ENCODE measurements around the gene SFTPA2.
"Not testable (repeated sequence)": the region's sequence is repeated elsewhere in the genome, so short reads cannot be mapped to it uniquely, and the experiment has no call there.

The SFTPA2 gene

DNA sequence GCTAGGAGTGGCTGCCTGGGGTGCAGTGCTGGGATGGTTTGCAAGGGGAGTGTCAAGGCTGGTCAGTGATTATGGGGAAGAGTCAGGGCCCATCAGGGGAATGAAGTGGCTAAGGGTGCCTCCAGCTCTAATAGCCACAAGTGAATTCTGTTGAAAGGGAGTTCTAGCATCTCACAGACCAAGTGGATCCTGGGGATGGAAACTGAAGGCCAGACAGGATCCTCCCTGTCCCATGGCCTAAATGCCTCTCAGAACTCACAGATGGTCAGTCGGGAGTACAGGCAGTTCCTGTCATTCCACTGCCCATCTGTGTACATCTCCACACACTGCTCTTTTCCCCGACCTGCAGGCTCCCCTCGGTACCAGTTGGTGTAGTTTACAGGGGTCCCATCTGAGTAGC, 3.2 kb downstream of the SFTPA2 start:
- DNase-seq: not testable (repeated sequence)

DNA sequence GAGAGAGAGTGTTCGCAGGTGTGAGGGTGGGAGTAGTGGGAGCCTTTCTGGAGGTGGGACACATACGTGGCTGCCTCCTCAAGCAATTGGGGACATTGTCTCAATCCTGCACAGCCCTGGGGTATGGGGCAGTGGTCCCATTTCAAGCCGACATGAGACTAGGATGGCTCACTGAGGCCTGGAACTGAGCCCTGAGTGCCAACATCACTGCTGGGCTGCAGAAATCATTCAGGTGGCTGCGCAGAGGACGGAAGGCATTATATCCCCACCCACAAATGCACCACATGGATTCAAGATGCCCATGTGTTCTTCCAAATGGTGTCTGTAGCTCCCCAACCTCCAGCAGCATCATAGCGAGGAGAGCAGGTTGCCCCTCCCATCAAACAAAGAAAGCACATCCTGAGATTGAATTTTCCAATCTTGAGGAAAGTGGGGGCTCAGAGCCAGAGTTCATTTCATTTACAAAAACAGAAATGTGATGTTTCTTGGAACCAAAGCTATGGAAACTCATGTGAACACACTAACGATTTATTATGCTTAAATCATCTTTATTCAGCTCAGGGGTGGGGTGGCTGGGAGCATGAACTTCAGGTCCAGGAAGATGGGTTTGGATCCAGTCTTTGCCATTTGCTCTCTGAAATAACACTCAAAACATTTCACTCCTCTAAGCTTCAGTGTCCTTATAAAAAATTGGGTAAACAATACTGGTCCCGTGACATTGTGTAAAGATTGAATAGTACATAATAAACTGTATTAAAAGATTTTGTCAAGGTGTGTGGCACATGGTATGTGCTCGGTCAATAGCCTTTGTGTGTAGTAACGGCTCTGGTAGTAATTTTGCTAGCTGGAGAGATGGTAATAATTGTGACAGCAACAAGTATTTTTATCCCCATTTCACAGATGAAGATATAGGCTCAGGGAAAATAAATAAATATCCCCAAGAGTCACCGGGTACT, 4.6 kb downstream of the SFTPA2 start:
- DNase-seq: no peak

DNA sequence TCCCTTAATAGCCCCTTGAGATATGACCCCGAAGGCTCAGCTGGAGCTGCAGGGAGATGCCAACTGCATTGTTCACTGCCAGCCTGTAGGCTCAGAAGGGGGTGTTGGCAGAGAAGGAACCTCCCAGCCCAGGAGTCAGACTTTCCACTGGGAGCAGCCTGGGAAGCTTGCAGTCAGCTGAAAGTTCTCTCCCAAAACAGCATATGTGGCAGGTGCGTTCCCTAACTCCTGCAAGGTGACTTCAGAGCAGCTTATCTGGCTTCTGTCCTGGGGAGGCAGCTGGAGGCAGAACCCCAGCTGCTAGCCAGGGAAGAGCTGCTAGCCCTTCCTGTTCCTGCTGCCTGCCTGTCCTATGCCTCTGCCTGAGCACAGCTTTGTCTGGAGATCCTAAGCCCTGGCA, 8.1 kb downstream of the SFTPA2 start:
- no peak for DNase-seq

DNA sequence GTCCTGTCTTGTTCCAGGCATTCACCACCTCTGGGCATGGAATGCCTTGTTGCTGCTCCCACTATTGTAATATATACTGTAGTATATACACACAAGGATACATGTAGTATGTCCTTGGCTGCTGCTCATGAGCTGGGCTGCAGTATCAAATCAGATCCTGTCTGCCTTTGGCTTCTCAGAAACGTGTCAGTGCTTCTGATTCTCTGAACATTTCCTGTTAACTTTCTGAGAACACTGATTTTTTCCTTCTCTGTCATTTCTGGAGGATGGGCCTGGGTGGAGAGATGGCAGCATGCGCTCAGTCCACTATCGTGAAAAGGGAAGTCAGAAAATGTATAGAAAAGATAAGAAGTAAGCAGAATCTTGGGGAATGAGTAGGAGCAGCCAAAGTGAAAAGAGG, 12.2 kb downstream of the SFTPA2 start:
- DNase-seq: no peak

DNA sequence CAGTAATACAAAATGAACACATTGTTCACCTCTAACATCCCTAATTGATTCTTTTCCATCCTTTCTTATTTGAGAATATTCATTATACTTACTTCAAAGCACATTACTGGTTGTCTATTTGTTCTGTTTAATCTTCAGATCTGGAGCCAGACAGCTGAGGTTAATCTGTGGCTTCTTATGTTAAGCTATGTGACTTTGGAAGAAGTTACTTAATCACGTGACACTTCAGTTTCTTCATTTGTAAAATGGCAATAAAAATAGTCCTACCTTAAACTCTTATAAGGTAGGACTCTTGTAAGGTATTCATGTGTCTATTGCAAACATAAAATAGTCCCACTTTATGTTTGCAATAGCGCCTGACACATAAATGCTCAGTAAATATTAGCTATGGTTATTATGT, 13.1 kb downstream of the SFTPA2 start:
- DNase-seq: not testable (repeated sequence)

DNA sequence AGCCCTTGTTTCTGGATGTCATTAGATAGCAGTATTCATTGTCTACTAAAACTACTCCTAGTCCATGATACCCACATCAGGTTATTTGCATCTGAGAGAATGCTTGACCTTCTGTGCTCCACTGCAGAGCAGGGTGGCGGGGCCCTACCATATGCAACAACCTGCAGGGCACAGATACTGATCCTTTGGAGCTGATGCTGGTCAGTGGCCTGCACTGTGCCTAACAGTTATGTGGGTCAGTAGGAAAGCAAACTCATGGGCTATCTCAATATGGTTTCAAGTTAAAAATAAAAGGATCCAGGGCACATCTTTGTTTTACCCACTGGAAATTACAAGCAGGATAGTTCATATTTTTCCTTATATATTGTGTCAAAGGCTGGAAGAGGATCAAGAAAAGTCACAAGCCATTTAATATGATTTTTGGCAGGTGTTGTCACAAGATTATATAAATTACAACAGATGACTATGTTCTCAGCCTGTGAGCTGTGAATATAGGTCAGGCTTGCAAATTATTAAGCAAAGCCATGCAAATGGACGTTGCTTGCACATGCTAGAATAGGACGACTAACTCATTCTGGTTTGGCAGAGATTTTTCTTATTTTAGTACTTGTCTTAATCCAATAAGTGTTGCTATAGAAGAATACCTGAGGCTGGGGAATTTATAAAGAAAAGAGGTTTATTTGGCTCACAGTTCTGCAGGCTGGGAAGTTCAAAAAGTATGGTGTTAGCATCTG, 15.1 kb downstream of the SFTPA2 start:
- DNase-seq: not testable (repeated sequence)

DNA sequence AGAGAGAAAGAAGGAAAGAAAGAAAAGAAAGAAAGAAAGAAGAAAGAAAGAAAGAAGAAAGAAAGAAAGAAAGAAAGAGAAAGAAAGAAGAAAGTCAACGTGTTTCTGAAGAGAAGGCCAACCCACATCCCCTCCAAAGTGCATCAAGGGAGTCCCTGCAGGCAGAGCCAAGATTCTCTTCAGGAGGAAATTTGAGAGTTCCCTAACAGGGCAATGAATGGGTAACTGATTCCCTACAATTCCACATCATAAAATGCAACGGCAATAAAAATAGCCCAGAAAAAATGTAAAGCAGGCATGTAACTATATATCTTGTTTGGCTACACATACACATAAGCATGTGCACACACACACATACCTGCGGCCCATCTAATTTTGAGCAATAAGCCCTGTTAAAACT, 15.8 kb downstream of the SFTPA2 start:
- DNase-seq: not testable (repeated sequence)

DNA sequence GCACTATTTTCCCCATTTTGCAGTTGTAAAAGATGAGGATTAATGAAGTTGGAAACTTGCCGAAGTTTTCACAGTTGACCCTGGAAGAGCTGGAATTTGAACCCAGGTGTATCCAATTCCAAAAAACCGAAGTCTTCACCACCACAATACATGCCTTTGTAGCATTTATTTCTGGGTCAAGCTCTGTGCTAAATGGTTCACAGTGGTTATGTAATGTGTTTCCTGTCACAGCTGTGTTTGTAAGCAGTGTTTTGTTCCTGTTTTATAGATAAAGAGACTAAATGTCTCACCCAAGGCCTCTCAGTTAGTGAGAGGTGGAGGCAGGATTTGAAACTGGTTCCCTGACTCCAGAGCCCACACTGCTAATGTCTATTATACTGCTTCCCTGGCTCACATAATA, 17.6 kb downstream of the SFTPA2 start:
- DNase-seq: no peak

DNA sequence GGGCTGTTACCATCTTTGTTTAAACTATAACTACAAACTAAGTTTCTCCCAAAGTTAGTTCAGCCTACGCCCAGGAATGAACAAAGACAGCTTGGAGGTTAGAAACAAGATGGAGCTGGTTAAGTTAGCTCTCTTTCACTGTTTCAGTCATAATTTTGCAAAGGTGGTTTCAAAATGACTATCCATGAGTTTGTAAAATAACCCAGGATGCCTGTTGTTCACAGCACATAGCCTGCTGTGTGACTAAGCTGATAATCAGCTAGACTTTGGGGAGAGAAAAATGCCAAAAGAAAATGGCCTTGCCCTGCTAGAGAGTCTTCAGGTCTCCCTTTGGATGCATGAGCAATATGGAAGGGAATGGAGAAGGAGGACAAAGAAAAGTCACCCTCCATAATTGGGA, 19.3 kb downstream of the SFTPA2 start:
- DNase-seq: not testable (repeated sequence)

DNA sequence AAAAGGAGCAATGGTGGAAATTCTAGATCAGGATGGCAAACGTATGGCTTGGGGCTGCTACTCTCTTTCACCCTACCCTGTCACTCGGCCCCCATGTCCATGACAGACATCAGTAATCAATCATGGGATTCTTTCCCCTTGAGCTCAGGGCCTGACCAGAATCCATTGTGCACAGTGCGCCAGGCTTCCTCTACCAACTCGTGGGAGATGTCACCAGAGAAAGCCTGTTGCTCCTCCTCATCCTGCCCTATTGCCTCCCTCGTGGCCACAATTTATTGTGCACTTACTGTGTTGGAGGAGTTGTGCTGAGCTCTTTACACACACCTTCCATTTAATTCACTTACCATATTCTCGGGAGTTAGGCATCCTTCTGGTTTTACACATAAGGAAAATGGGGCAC, 21.9 kb downstream of the SFTPA2 start:
- DNase-seq: not testable (repeated sequence)

DNA sequence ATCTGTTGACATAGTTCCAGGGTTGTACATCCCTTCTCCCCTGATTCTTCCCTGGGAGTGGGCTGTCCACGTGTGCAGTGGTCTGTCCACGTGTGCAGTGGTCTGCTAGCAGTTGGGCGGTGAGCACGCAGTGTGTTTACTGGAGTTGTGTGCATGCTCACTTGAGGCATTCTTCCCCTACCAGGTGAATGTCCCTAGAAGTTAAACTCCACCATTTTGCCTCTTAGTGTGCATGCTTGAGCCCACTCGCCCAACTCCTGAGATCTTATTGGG, 26.4 kb downstream of the SFTPA2 start:
- not testable (repeated sequence) for DNase-seq

DNA sequence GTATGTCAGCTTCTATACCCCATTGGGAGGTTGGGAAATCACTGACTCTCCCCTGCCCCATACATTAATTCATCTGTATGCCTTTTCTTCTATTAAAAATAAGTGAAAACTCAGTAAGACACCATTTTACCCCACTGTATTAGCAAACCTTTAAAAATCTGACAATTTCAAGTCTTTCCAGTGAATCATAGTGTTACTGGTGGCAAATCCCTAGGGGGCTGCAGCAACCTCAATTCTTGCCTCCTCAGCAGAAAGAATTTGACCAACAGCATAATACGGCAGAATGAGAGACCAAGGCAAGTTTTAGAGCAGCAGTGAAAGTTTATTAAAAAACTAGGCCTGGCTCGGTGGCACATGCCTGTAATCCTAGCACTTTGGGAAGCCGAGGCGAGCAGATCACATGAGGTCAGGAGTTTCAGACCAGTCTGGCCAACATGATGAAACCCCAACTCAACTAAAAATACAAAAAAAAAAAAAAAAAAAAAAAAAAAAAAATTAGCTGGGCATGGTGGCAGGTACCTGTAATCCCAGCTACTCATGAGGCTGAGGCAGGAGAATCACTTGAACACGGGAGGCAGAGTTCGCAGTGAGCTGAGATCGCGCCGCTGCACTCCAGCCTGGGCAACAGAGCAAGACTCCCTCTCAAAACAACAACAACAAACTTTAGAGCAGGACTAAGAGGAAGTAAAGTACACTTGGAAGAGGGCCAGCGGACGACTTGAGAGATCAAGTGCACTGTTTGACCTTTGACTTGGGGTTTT, 26.9 kb downstream of the SFTPA2 start:
- DNase-seq: not testable (repeated sequence)

DNA sequence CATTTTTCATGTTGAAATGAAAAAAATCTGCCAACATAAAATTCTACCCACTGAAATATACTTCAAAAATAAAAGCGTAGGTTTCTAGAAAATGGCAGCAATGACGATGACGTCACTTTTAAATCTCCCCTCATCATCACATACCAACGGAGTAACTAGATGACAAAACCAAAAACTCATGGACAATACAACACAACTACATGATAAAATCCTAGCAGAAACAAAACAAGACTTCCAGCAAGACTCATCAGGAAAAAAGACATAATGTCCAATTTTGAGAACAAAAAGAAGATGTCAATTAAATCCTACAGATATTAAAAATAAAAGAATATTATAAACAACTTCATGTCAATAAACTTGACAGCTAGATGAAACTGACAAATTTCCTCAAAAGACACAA, 31.9 kb downstream of the SFTPA2 start:
- DNase-seq: not testable (repeated sequence)

DNA sequence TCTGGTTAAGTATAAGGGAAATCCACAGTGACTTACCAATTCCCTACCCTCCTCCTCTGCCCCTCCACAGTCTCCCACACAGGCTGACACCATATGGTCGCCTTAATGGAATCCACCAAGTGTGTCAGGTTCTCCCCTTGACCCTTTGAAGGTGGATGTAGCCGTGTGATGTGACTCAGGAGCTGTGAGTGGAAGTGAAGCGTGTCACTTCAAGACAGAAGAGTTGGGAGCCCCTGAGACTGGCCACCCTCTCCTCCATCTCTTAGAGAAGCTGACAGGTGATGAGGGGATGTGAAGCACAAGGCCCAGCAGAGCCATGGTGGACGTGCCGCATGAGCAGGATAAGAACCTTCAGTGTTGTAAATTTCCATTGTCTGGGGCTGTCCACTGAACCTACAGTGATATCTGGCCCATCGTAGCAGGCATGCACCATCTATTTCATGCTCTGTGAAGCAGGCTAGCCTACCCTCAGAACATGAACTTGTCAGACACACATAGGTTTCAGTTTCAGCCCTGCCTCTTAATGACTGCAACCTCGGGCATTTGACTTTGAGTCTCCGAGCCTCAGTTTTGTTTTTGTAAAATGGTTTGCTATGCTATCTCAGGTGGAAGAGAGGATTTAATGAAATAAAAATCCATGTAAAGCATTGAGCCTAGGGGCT, 35.0 kb downstream of the SFTPA2 start:
- DNase-seq: not testable (repeated sequence)

DNA sequence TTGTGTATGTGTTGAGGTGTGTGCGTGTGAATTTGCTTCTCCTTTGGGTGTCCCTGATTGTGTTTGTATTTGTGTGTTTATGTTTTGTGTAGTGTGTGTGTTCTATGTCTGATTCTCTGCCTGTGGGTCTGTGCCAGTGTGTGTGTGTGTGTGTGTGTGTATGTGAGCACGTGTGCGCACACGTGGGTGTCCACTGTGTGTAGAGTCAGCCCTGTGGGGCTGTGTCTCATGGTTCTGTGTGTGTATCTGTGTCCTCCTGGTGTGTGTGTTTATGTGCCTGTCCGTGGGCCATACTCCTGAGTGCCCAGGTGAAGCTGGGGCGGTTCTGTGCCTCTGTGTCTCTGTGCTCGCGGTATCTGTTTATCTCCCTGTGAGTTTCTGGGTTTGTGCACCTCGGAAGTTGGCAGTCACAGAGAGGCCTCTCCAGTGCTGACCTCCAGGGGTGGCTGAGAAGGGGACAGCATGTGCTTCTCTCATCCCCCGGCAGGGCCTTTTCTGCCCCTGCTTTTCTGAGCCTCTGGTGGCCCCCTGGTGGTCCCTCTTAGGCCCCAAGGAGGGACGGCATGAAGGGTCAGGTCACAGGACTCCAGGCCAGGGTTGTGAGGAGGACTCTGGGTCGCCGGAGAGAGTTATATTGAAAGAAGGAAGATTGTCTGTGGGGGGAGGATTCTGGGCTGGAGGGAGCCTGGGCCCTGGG, 36.9 kb downstream of the SFTPA2 start:
- DNase-seq: not testable (repeated sequence)

DNA sequence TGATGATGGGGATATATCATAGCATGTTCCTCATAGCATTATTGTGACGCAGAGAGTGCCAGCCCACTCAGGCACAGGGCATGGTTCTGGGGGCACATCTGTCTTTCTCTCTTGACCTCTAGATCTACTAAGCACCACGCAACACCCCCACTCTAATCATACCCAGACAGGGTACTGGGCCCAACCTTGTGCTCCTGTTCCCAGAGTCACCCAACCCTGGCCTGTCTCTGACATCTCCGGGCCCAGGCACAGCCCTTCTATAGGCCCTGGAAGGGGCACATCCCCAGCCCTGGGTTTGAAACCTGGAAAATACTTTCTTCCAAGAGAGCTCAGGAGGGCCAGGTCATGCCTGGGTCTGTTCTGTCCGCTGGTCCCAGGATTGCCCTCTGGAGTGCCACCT, 37.7 kb downstream of the SFTPA2 start:
- not testable (repeated sequence) for DNase-seq

DNA sequence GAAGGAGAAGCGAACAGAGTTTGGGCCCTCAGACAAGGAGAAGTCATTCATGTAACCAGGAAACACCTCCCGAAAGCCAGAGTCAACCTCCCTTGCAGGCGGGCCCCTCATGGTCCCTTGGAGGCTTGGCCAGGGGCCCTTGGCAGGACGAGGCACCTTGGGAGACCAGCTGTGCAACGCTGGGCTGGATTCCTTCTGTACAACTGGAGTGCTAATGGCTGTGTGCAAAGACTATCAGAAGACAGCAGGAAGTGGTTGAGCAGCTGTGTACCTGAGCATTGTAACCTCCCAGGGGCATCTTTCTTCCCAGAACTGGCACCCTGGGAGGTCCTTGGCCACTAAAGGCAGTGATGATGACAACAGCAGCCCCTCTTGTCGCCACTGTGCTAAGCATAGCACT, 38.5 kb downstream of the SFTPA2 start:
- not testable (repeated sequence) for DNase-seq

DNA sequence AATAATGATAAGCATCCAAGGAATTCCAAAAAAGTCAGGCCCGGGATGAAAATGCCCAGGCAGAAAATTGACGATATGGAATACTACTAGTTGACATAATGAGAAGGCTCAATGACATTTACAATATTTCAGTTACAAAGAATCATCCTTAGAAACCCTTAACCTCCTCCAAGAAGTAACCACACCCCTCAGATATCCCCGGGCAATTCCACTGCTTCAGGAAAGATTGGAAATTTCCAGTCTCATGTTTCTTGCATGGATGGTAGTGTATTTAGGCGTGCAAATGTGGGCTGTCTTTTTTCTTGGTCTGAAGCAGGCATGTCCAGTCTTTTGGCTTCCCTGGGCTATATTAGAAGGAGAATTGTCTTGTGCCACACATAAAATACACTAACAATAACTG, 42.6 kb downstream of the SFTPA2 start:
- DNase-seq: not testable (repeated sequence)

DNA sequence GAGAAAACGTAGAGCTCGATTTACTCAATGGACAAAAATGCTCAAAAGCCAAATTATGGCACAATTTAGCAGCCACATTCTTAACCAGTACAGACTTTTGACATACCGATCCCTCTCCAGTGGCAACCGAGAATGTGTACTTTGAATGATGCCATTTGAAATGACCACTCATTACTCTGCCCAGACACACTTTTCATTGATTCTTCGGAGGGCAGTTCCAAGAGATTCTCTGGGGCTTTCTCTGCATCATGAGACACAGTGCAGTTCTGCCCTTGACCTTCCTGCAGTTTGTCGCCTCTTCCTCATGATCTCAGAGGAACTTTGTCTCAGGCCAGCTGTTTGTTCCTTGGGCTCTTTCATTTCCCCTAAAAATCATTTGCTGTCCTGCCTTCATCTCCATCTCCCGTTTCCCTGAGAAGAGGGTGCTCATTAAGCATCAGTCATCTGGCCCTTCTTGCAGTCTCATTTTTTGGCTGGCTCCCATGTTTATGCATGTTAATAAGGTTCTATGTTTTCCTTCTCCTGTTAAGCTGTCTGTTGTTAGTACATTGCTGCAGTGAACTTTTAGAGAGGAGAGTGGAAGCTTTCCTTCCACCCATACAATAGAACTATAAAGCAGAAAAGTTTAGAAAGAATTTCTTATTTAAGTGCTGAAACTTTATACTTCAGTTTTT, 43.5 kb downstream of the SFTPA2 start:
- DNase-seq: not testable (repeated sequence)

DNA sequence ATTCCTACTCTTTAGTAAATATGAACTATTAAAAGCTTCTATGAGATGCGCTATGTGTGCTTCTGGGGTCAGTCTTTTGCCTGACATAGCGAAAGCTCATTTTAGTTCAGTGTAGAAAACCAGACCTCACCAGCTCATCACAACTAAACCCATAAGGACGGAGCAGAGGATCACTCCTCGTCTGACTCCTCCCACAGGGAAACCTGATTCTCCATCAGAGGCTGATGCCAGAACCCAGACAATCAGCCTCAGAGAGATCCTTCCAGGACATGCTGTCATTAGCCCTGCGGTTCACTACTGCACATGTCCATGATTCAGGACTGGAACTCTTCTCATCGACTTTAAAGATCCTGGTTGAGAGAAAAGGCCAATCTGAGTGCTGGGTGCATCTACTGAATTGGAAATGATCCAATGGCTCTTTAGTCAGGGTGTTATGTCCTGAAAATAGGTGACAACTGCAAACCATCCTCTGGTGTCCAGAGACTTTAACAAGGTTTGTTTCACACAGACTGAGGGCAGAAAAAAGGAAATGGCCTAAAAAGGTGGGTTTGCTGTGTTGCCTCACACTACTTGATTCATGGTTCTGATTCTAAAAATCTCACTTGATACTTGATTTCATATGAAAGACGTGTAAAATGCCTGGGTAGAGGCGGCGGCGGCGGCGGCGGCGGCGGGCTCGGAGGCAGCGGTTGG, 48.2 kb downstream of the SFTPA2 start, which contains the start of gene EIF5AL1:
TSS of gene EIF5AL1 (plus strand) at position 643 of the 693 bp plus-strand sequence. CDS start 117 bp downstream, outside the sequence.
- DNase-seq: not testable (repeated sequence)

Data from activated CD8-positive, alpha-beta memory T cell treated with anti-CD3 and anti-CD28 coated beads, Interleukin-2, amount 50 U/mL, for 48 hours (primary cell).